ENCODE results near the gene BTBD8. TPM values are rescaled to one million over a fixed set of nuclear protein-coding genes. Genes with fewer than 3 reads are reported as not detected.

The BTBD8 gene
- total and polyA plus RNA-seq, 12 donors, result 3.5 to 14.1 (median 9.5) TPM

- TF ChIP-seq POLR2A (IDR thresholded peaks at IDR 0.05), result no peak
- no peak for TF ChIP-seq CTCF (IDR thresholded peaks at IDR 0.05)
- Histone ChIP-seq H3K4me3 (no peak overlapping the region), H3K9me3 (replicated peaks in 1 of 3) (no peaks in the 10 kb centered on the region), H3K27ac (no peak overlapping the region), H3K4me1 (replicated peaks in 1 of 2) (no peaks in the 10 kb centered on the region), H3K36me3 (replicated peaks in 1 of 2) (no peaks in the 10 kb centered on the region), H3K27me3 (no peaks in the 10 kb centered on the region)
- no peak for DNase-seq
- intact Hi-C loops (cut with DNase I), result no loop called here
These were observed 138.9 kb downstream of the BTBD8 start for GRCh38 chr1:92219028-92219427.

- Histone ChIP-seq H3K27ac (no peak overlapping the region), H3K27me3 (no peaks in the 10 kb centered on the region), H3K4me1 (replicated peaks in 1 of 2) (no peaks in the 10 kb centered on the region), H3K9me3 (replicated peaks in 1 of 3) (no peaks in the 10 kb centered on the region), H3K4me3 (no peak overlapping the region), H3K36me3 (replicated peaks in 1 of 2) (no peaks in the 10 kb centered on the region)
- 56 to 66% (median 61%) methylated on average over 3 of the region's 3 CpGs for WGBS, 4 donors
- intact Hi-C loops (cut with DNase I), result no loop called here
- TF ChIP-seq POLR2A (IDR thresholded peaks at IDR 0.05) (no peak), CTCF (IDR thresholded peaks at IDR 0.05) (no peak)
- no peak for DNase-seq
These were observed 148.3 kb downstream of the BTBD8 start for GRCh38 chr1:92228401-92228800.

GRCh38 chr1:92230736-92231135, 150.6 kb downstream of the BTBD8 start:
- no peaks in the 10 kb centered on the region for H3K27me3 ChIP-seq
- no peak for DNase-seq
- intact Hi-C loops (cut with DNase I), result no loop called here
- TF ChIP-seq POLR2A (IDR thresholded peaks at IDR 0.05) (no peak), CTCF (IDR thresholded peaks at IDR 0.05) (no peak)
- H3K9me3 ChIP-seq (replicated peaks in 1 of 3), result no peaks in the 10 kb centered on the region
- WGBS, 4 donors, result 68 to 97% (median 89%) methylated on average over 1 of the region's 1 CpG
- H3K27ac ChIP-seq, result no peak overlapping the region
- no peaks in the 10 kb centered on the region for H3K36me3 ChIP-seq (replicated peaks in 1 of 2)
- H3K4me3 ChIP-seq, result no peak overlapping the region
- no peaks in the 10 kb centered on the region for H3K4me1 ChIP-seq (replicated peaks in 1 of 2)

Other genes with a start within 250 kb of the BTBD8 start
- gene TGFBR3, start 194.2 kb upstream of the BTBD8 start, total RNA-seq, result 100 to 1,000 TPM in 8 of 9 donors, 10 to 100 TPM in 1; 95.5 to 340 (median 159) TPM
- gene TGFBR3, start 194.2 kb upstream of the BTBD8 start, polyA plus RNA-seq, result 100 to 1,000 TPM in 1 of 3 donors, 10 to 100 TPM in 2; 13.9 to 141 (median 19.0) TPM
- gene BRDT, start 130.9 kb upstream of the BTBD8 start, total RNA-seq, result not detected
- gene BRDT, start 130.9 kb upstream of the BTBD8 start, polyA plus RNA-seq, result not detected
- gene EPHX4, start 50.4 kb upstream of the BTBD8 start, total RNA-seq, result 1 to 10 TPM in 1 of 9 donors, under 1 TPM in 5, not detected in 3; 0.39 to 1.6 (median 0.51) TPM
- gene EPHX4, start 50.4 kb upstream of the BTBD8 start, polyA plus RNA-seq, result 1 to 10 TPM in 1 of 3 donors, under 1 TPM in 2; 0.17 to 1.2 (median 0.64) TPM
- gene SETSIP, start 4.9 kb upstream of the BTBD8 start, total RNA-seq, result not detected
- not detected for gene SETSIP, start 4.9 kb upstream of the BTBD8 start, polyA plus RNA-seq
- gene C1orf146, start 137.6 kb downstream of the BTBD8 start, total RNA-seq, result not detected
- not detected for gene C1orf146, start 137.6 kb downstream of the BTBD8 start, polyA plus RNA-seq
- gene GLMN, start 218.6 kb downstream of the BTBD8 start, total RNA-seq, result 10 to 100 TPM in 1 of 9 donors, 1 to 10 TPM in 8; 1.1 to 15.1 (median 5.9) TPM
- gene GLMN, start 218.6 kb downstream of the BTBD8 start, polyA plus RNA-seq, result 10 to 100 TPM in 2 of 3 donors, 1 to 10 TPM in 1; 7.6 to 73.1 (median 24.8) TPM
- gene RPAP2, start 218.7 kb downstream of the BTBD8 start, total RNA-seq, result 10 to 100 TPM in 7 of 9 donors, 1 to 10 TPM in 2; 2.3 to 29.0 (median 16.5) TPM
- gene RPAP2, start 218.7 kb downstream of the BTBD8 start, polyA plus RNA-seq, result 10 to 100 TPM in 2 of 3 donors, 1 to 10 TPM in 1; 8.3 to 24.6 (median 12.0) TPM